PFSK-1 (cell line): ENCODE measurements around the gene ACACA.

Experiments
- FOXP2 ChIP-seq: optimal IDR thresholded peaks from 2 replicates; pipeline ENCODE3; 2011; ENCODE audit warnings: borderline replicate concordance, control low read depth, inconsistent platforms; ENCODE audit not compliant: insufficient read depth; ENCODE audit errors: extremely low read length, extremely low read depth
- POLR2AphosphoS5 ChIP-seq: IDR thresholded peaks from 2 replicates; pipeline ENCODE4 v1.6.1; 2012; ENCODE audit warnings: low read depth, mild to moderate bottlenecking, control low read depth, low read length, moderate library complexity
- SIN3A ChIP-seq: IDR thresholded peaks from 2 replicates; pipeline ENCODE4 v1.6.1; 2012; ENCODE audit warnings: mild to moderate bottlenecking, low read length, moderate library complexity, borderline replicate concordance; ENCODE audit not compliant: insufficient read depth
- TAF1 ChIP-seq: IDR thresholded peaks from 2 replicates; pipeline ENCODE4 v1.6.1; 2012; ENCODE audit warnings: low read length, control low read depth, borderline replicate concordance; ENCODE audit not compliant: insufficient read depth
- TF ChIP-seq, protein P1 (sequence below), 2 experiments: IDR thresholded peaks; 2 replicates each; pipeline versions ENCODE4 v1.6.1 to v1.8.0; 2011 to 2012; ENCODE audit warnings: low read depth in 2 of 2, low read length in 2 of 2, control low read depth in 1 of 2, inconsistent platforms in 1 of 2, mild to moderate bottlenecking in 1 of 2, moderate library complexity in 1 of 2; ENCODE audit not compliant: insufficient read depth in 1 of 2

DNA sequence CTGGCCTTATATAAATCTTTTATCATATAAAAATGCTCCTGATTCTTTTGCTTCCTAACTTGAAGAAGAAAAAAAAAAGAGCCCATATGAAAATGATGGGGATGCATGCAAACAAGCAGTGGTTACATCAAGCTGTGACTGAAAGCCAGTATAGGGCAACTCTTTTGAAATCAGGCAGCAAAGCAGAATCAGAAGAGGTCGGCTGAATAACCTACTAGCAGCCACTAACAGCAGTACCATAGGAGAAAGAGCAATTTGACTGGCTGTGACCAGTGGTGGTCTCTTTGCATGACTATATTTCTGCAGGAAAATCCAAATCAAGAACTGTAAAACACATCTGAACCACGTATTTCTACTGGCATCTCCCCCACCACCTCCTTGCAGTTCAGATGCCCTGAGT, 192.7 kb downstream of the ACACA start:
- no peak for TF ChIP-seq POLR2AphosphoS5
- TF ChIP-seq, protein P1, sequence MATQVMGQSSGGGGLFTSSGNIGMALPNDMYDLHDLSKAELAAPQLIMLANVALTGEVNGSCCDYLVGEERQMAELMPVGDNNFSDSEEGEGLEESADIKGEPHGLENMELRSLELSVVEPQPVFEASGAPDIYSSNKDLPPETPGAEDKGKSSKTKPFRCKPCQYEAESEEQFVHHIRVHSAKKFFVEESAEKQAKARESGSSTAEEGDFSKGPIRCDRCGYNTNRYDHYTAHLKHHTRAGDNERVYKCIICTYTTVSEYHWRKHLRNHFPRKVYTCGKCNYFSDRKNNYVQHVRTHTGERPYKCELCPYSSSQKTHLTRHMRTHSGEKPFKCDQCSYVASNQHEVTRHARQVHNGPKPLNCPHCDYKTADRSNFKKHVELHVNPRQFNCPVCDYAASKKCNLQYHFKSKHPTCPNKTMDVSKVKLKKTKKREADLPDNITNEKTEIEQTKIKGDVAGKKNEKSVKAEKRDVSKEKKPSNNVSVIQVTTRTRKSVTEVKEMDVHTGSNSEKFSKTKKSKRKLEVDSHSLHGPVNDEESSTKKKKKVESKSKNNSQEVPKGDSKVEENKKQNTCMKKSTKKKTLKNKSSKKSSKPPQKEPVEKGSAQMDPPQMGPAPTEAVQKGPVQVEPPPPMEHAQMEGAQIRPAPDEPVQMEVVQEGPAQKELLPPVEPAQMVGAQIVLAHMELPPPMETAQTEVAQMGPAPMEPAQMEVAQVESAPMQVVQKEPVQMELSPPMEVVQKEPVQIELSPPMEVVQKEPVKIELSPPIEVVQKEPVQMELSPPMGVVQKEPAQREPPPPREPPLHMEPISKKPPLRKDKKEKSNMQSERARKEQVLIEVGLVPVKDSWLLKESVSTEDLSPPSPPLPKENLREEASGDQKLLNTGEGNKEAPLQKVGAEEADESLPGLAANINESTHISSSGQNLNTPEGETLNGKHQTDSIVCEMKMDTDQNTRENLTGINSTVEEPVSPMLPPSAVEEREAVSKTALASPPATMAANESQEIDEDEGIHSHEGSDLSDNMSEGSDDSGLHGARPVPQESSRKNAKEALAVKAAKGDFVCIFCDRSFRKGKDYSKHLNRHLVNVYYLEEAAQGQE (IDR thresholded peaks at IDR 0.05; ENCODE audit: insufficient read depth in 1 of 2, low read depth in 2 of 2, low read length in 2 of 2): no peak
- TF ChIP-seq TAF1: no peak
- TF ChIP-seq SIN3A: no peak
- no peak for TF ChIP-seq FOXP2
